Activated naive CD8-positive, alpha-beta T cell treated with anti-CD3 and anti-CD28 coated beads, Interleukin-2, amount 50 U/mL, for 16 hours (primary cell): Measurements from ENCODE around the gene SMCHD1.
"Not testable (repeated sequence)": the region's sequence is repeated elsewhere in the genome, so short reads cannot be mapped to it uniquely, and the experiment has no call there.

ENCODE experiments used
- DNase-seq: peaks from one replicate; pipeline ENCODE4 v3.0.0-alpha.2; 2020; ENCODE audit warnings: low read depth, low spot score

SMCHD1 gene

DNA sequence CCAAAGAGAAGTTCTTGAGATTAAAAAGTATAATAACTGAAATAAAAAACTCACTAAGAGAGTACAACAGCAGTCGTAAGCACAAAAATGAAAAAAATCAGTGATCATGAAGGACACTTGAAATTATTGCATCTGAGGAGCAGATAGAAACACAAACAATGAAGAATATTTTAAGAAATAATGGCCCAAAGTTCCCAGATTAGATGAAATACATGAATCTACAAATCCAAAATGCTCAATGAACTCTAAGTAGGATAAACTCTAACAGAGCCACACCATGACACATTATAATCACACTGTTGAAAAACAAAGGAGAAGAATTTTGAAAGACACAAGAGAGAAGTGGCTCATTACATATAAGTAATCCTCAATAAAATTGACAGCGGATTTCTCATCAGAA lies 159.4 kb downstream of the SMCHD1 start:
- no peak for DNase-seq

DNA sequence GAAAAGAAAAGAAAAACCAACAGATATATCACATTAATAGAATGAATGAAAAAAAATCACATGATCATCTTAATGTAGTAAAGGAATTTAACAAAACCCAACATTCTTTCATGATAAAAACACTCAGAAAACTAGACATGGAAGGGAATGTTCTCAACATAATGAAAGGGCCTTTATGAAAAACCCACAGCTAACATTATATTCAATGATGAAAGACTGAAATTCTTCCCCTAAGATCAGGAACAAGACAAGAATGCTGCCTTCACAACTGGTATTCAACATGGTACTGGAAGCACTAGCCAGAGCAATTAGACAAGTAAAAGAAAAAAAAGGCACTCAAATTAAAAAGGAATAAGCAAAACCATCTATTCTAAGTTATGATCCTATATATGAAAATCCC lies 162.8 kb downstream of the SMCHD1 start:
- no peak for DNase-seq

DNA sequence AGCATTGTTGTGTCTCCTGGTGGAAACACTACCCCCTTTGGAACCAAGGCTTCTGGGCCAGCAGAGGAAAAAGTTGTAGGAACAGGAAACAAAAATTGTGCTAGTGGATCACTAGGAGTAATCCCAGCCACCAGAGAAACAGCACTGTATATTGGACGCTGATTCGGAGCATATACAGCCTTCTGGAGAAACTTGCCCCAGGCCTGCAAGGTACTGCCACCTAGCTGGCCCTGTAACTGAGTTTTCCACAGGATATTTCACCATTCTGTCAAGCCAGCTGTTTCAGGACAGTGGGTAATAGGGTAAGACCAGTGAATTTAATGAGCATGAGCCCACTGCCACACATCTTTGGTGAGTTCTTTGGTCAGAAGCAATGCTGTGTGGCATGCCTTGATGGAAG lies 166.2 kb downstream of the SMCHD1 start:
- DNase-seq: no peak

DNA sequence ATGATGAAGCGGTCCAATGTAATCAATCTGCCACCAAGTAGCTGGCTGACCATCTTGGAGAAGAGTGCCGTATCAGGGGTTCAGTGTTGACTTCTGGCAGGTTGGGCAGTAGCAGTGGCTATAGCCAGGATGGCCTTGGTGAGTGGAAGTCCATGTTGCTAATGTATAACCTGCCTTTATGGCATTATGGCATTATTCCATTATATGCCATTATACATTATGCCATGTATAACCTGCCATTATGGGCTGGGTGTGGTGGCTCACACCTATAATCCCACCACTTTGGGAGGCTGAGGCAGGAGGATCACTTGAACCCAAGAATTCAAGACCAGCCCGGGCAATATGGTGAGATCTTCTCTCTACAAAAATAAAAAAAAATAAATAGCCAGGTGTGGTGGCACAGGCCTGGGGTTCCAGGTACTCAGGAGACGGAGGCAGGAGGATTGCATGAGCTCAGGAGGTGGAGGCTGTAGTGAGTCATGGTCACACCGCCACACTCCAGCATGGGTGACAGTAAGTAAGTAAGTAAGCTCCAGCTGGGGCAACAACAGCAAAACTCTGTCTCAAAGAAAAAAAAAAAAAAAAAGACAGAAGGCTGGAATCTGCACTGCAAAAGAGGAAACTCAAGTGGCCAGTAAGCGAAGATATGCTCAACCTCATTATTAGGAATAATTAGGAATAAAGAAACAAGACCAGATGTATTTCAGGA lies 166.8 kb downstream of the SMCHD1 start:
- DNase-seq: no peak

DNA sequence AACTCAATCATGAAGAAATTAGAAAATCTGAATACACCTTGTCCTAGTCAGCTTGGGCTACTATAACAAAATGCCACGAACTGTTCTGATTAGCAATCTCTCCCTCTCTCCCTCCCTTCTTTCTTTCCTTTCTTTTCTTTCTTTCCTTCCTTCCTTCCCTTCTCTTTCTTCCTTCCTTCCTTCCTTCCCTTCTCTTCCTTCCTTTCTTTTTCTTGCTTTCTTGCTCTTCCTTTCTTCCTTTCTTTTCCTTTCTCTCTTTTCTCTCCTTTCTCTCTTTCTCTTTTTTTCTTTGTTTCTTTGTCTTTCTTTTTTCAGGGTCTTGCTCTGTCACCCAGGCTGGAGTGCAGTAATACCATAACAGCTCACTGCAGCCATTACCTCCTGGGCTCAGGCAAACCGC lies 167.7 kb downstream of the SMCHD1 start:
- DNase-seq: no peak

DNA sequence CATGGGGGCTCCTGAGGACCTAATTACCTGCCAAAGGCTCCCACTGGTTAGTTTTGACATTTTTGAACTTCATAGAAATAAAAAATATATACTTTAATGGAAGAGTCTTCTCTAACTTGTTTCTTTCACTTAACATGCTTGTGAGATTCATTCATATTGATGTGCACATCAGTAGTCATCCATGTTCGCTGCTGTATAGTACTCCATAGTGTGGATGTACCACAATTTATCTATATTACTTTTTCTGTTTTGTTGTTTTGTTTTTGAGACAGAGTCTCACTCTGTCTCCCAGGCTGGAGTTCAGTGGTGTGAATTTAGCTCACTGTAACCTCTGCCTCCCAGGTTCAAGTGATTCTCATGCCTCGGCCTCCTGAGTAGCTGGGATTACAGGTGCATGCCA lies 168.4 kb downstream of the SMCHD1 start:
- DNase-seq: no peak

DNA sequence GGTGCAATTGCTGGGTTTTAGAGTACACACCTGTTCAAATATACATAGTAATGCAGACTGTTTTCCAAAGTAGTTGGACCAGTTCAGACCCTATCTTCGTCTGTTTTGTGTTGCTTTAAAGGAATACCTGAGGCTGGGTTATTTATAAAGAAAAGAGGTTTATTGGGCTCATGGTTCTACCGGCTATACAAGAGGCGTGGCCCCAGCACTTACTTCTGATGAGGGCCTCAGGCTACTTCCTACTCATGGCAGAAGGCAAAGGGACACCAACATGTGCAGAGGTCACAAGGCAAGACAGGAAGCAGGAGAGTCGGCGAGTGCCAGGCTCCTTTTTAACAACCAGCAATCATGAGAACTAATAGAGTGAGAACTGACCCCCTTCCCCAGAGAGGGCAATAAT lies 169.3 kb downstream of the SMCHD1 start:
- no peak for DNase-seq

DNA sequence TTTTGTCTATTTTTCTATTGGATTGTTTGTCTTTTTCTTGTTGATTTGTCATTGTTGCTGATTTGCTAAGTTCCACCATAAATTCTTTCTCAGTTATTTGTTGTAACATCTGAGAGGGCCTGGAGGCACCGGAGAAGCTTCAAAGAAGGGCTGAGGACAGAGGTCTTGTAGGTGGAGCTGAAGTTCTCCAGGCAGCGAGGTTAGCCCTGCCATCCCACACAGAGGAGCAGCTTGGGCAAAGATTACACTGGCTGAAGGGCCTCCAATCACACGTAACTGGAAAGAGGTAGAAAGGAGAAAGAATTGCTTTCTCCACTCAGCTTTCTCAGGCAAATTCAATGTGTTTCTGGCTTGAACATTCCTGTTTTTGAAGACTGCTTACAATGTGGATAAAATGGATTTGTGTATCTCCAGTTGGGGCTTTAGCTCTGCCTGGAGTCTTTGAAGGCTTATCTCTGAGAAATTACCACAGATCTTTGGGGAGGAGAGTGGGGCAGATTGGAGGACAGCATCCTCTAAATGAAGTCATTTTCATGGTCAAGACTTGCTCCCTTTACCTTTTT lies 170.2 kb downstream of the SMCHD1 start:
- DNase-seq: no peak

DNA sequence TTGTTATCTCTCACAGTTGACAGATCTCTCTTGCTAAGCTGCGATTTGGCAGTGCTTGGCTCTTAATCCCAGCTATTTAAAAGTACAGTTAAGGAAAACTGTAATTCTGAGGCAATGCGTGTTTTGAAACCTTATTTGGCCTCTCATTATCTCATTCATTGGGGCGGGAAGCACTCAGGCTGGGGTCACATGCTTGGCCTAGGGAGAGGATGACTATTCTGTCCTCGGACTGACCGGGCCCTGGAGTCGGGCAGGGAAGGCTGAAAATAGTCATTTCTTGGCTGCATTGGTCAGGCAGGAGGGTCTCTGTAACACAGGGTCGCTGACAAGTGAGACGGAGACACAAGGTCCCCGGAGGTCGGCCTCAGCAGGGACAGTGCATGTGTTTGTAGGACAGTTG lies 171.1 kb downstream of the SMCHD1 start:
- DNase-seq: no peak

DNA sequence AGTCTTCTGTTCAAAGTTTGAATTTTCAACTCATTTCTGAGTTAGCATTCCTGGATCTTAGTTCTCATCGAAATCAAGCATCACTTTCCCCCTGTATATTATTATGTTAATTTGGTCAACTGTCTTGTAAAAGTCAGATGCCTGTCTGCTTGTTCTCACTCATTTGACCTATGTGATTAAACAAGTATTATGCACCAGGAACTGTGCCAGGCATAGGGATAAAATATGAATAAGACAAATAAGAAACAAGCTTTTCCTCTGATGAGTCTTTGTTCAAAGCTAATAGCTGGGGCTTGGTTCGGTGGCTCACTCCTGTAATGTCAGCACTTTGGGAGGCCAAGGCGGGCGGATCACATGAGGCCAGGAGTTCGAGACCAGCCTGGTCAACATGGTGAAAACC lies 171.5 kb downstream of the SMCHD1 start:
- DNase-seq: no peak

DNA sequence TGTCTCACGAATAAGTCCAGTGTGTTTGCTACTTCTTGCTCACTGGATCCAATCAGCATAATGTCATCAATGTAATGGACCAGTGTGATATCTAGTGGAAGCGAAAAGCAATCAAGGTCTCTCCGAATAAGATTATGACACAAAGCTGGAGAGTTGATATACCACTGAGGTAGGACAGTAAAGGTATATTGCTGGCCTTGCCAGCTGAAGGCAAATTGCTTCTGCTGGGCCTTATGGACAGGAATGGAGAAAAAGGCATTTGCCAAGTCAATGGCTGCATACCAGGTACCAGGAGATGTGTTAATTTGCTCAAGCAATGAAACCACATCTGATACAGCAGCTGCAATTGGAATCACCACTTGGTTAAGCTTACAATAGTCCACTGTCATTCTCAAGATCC lies 180.6 kb downstream of the SMCHD1 start:
- not testable (repeated sequence) for DNase-seq

DNA sequence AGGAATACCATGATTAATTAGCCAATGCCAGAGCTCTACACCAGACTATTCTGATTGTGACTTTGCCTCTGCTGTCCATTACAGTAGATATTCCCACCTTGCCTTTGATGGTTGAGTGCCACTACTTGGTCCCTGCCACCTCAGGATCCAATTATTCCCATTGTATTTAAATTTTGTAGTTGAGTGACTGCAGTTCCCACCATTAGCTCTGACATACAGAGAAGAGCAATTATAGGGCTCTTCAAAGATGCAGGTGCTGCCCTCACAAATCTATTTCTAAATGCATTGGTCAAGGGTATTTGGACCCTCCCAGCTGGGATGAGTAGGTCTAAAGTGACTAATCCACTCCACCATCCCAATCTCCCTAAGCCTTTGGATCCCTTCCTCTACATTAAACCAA lies 181.8 kb downstream of the SMCHD1 start:
- not testable (repeated sequence) for DNase-seq

DNA sequence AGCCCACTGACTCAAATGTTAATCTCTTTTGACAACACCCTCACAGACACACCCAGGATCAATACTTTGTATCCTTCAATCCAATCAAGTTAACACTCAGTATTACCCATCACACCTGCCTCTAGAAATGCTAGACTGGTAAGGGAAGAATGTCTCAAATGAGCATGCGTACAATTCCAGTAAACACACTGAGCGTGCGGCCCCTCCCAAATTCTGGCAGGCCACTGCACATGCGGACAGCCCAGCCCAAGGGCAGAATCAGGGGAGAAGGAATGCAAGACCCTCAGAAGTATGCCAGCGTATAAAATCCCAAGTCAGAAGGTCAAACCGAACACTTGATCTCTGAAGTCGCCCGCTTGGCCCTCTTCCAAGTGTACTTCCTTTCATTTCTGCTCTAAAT lies 183.7 kb downstream of the SMCHD1 start:
- no peak for DNase-seq

DNA sequence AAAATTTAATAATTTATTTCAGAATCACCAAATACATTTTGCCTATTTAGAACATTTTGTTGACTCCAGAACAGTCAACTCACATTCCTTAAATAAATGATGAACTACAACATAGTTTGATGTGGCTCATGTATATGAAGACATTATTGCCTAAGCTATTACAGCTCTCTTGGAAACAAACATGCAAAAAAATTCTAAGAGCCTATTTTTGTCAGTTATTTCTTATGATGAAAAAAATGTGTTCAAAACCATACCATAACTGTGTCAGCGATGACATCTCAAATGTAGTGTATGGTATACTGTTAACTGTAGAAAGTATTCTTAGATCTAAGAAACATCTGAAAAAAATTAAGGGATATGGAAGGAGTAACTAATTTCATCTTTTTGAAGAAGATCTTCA lies 185.0 kb downstream of the SMCHD1 start:
- no peak for DNase-seq

DNA sequence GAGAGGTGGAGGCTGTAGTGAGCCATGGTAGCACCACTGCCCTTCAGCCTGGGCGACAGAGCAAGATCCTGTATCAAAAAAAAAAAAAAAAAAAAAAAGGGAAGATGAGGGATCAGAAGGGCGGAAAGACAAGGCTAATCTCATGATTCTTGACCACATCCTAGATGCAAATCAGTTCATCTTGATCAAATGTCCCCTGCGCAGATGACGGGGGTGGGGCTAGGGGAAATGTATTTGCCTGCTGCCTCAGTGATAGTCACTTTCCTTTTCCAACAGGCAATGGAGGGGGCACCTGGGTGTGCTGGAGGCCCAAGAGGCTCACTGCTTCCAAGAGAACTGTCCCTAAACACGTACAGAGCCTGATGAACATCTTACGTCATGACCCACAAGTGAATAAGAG lies 187.6 kb downstream of the SMCHD1 start:
- DNase-seq: no peak

DNA sequence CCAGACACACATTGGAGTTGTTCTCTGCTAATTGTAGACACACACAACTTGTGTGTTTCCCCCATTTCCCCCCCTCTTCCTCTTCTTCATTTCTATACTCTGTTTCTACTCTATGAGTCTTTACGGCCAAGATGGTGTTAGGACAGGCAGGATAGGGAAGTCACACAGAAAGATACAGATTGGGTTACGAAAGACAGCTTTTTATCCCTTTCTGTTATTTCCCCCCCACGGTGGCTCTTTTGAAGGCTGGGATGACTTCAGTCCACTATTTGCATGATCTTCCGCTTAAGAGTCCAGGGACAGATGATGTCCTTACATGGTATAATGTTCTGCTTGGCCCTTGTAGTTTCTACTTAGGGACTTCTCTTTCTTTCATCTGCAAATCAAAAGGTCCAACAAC lies 189.6 kb downstream of the SMCHD1 start:
- no peak for DNase-seq

DNA sequence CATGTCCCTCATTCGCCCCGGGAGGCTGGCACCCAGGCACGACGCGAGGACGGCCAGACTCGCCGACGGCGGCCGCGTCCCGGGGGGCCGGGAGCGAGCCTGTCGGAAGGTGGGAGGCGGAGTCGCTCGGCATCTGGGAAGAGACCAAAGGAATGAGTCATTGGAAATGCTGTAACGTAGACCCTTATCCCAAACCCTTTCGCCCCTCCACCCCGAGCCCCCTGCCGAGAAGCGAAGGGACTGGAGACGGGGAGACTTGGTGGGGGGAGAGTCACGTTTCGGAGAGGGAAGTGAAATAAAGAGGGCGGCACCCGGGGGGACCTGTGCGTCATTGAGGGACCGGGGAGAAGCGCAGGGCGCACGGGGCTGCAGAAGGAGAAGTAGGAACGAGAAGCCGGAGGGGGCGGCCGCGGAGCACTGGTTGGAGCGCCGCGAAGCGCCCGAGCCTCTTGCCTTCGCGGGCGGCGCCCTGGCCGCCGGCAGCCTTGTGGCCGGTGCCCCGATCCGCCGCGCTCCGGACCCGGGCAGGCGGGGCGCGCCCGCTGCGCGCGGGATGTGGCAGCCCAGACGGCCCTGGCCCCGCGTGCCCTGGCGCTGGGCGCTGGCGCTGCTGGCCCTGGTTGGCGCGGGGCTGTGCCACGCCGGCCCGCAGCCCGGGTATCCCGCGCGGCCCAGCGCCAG lies 191.2 kb downstream of the SMCHD1 start, which contains the start of gene EMILIN2:
Gene EMILIN2, plus strand, starts transcription at position 371 of the 681 bp plus-strand sequence. Its CDS starts 183 bp downstream, at position 554.
- no peak for DNase-seq

DNA sequence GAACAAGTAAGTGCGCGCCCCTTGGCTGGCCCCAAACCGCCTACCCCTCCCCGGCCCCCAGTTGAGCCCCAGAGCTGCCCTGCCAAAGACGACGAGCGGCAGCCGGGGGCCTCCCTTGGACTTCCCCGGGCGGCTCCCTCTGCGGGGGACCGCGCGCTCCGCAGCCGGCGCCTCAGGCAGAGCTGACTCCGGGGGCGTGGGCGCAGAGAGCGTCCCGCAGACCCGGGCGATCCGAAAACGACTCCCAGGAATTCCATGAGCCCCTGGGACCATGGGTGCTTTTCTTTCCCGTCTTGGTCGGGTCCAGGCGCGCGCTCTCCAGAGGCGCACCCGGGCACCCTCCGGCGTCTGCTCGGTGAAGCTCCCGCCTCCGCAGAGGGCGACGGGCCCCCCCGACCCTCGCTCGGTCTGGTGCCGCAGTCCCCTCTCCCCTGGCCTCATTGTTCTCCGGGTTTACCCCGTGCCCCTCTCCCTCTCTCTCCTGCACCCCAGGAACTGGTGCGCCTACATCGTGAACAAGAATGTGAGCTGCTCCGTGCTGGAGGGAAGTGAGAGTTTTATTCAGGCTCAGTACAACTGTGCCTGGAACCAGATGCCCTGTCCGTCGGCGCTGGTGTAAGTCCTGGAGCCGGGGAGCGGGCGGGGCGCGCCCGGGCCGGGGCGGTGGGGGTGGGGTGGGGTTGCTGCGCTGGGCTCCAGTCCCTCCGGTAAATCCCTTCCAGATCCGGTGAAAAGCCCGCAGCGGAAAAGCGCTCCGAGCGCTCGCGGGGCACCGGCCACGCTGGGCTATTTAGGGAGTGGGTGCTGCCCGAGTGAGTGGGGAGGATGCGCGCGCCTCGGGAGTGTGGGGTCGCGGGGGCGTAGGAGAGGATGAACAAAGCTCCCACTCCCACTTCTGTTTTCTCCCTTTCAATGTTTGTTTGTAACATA lies 192.1 kb downstream of the SMCHD1 start:
- no peak for DNase-seq

DNA sequence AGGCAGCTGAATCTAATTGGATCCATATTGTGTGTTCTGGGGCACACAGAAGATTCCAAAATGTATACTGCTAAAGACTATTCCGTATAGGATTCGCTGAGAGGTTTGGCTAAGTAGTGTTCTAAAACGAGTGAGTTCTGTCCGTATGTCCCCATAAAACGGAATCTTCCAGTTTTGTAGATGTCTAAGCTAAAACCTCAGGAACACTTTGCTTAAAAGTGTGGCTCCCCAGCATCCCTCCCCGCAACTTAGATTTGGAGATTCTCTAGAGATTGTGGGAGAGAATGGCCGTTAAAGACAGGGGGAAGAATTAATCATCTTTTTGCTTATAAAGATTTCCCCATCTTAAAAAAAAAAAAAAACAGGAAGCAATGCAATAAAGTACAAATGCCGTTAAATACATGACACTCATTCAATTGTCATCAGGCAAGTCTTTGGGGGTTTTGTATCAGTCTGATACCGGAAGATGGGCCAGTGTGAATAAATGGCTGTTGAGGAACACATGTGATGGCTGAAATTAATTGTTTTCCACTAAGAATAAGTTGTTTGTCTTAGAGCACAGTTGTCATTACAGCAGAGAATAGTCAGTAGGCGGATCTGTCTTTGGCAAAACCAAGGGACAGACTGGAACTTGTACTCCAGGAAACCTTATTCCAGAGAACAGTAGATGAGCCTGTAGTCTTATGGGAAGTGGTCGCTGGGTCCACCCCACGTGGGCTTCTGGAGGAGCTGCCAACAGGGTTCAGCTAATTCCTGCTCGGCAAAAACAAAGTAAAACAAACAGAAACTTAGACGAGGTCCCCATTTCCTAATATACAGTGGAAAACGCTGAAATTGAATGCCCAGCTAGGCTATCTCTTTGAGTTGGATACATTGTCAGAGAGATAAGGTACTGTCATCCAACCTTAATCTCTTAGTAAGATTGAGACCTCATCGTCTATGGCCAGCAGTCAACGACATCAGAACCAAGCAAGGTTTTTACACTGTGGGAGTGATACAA lies 193.0 kb downstream of the SMCHD1 start:
- no peak for DNase-seq

DNA sequence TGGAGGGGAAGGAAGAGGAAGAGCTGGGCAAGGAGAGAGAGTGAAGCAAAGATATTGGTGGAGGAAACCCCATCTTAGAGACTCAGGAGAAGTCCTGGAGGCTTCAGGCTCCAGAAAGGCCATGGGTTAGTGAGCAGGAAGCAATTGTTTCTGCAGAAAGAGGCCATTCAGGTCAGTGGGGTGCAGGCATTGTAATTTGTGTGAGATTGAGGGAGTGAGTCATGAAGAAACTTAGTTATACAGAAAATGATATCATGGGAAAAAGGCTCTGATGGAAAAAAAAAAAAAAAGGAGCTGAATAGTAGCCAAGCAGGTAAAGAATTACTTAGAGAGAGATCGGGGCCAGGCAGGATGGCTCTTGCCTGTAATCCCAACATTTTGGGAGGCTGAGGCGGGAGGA lies 195.3 kb downstream of the SMCHD1 start:
- no peak for DNase-seq

DNA sequence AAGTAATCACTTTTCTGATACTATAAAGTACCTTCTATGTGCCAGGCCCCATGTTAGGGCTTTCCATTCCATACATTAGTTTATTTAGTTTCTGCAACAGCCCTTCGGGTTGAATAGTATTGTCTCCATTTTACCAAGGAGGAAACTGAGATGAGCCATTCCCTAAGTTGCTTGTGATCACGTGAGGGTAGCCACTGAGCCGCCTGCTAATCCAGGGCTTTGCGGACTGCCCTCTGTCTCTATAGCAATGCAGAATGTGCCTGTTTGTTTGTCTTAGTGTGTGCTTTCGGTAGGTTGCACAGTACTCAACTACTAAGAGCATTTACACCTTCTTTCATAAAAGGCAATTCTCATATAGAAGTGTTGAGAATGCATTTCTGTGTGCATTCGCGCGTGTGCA lies 196.2 kb downstream of the SMCHD1 start:
- DNase-seq: no peak
